Progenitor cell of endocrine pancreas (in vitro differentiated cells): ENCODE results near the gene TIMM13. TPM values are rescaled to one million over a fixed set of nuclear protein-coding genes. Genes with fewer than 3 reads are reported as not detected.

Source experiments
- DNase-seq: peaks from one replicate; pipeline ENCODE4 v3.0.0; 2021; ENCODE audit warnings: low spot score; ENCODE audit not compliant: unreplicated experiment
- H3K27ac Mint-ChIP-seq: 2 replicates; pipeline ENCODE4 v1.8.0; 2021; ENCODE audit warnings: mild to moderate bottlenecking, moderate library complexity, mixed read lengths
- H3K27me3 Mint-ChIP-seq: 2 replicates; pipeline ENCODE4 v1.8.0; 2021; ENCODE audit warnings: mixed read lengths
- H3K36me3 Mint-ChIP-seq: 2 replicates; pipeline ENCODE4 v1.8.0; 2022; ENCODE audit warnings: mixed read lengths; ENCODE audit not compliant: insufficient read depth
- H3K4me1 Mint-ChIP-seq: 2 replicates; pipeline ENCODE4 v1.8.0; 2021; ENCODE audit warnings: low read depth, mixed read lengths
- H3K4me3 Mint-ChIP-seq: 2 replicates; pipeline ENCODE4 v1.8.0; 2021; ENCODE audit warnings: low read depth, mild to moderate bottlenecking, moderate library complexity, mixed read lengths
- H3K9me3 Mint-ChIP-seq: 2 replicates; pipeline ENCODE4 v1.8.0; 2021; ENCODE audit warnings: low read depth, mixed read lengths
- total RNA-seq: library from RNA; stranded (reverse); gene quantifications from 2 replicates; pipeline ENCODE4 v1.2.1, GENCODE V29; 2021
- TF ChIP-seq, protein P1 (sequence below): fragments of 200-600 bp; sonication (generic); IDR thresholded peaks from one replicate; pipeline ENCODE4 v1.5.0; 2021; ENCODE audit warnings: antibody characterized with exemption, mild to moderate bottlenecking; ENCODE audit not compliant: unreplicated experiment

Gene TIMM13
- total RNA-seq, 1 donor from 2014 or later = 110 TPM

GRCh38 chr19:2428756-2429711 lies 1.6 kb upstream of the TIMM13 start:
- H3K9me3 Mint-ChIP-seq = no peaks in the 10 kb centered on the region
- no peak for DNase-seq
- no peaks in the 10 kb centered on the region for H3K27me3 Mint-ChIP-seq
- peaks cover 8% of the 10 kb centered on the region for H3K4me1 Mint-ChIP-seq
- H3K36me3 Mint-ChIP-seq = peaks cover 4% of the 10 kb centered on the region
- H3K27ac Mint-ChIP-seq = no peak overlapping the region
- TF ChIP-seq, protein P1, sequence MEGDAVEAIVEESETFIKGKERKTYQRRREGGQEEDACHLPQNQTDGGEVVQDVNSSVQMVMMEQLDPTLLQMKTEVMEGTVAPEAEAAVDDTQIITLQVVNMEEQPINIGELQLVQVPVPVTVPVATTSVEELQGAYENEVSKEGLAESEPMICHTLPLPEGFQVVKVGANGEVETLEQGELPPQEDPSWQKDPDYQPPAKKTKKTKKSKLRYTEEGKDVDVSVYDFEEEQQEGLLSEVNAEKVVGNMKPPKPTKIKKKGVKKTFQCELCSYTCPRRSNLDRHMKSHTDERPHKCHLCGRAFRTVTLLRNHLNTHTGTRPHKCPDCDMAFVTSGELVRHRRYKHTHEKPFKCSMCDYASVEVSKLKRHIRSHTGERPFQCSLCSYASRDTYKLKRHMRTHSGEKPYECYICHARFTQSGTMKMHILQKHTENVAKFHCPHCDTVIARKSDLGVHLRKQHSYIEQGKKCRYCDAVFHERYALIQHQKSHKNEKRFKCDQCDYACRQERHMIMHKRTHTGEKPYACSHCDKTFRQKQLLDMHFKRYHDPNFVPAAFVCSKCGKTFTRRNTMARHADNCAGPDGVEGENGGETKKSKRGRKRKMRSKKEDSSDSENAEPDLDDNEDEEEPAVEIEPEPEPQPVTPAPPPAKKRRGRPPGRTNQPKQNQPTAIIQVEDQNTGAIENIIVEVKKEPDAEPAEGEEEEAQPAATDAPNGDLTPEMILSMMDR = no peak
- no peak overlapping the region for H3K4me3 Mint-ChIP-seq

GRCh38 chr19:2428321-2428690 lies 920 bp upstream of the TIMM13 start:
- Mint-ChIP-seq H3K27ac (peak overlapping the region; percentile 98), H3K27me3 (no peaks in the 10 kb centered on the region), H3K9me3 (no peaks in the 10 kb centered on the region), H3K4me3 (peak overlapping the region; percentile 90), H3K4me1 (peaks cover 8% of the 10 kb centered on the region), H3K36me3 (peaks cover 4% of the 10 kb centered on the region)
- DNase-seq = no peak
- TF ChIP-seq, protein P1 = no peak

DNA sequence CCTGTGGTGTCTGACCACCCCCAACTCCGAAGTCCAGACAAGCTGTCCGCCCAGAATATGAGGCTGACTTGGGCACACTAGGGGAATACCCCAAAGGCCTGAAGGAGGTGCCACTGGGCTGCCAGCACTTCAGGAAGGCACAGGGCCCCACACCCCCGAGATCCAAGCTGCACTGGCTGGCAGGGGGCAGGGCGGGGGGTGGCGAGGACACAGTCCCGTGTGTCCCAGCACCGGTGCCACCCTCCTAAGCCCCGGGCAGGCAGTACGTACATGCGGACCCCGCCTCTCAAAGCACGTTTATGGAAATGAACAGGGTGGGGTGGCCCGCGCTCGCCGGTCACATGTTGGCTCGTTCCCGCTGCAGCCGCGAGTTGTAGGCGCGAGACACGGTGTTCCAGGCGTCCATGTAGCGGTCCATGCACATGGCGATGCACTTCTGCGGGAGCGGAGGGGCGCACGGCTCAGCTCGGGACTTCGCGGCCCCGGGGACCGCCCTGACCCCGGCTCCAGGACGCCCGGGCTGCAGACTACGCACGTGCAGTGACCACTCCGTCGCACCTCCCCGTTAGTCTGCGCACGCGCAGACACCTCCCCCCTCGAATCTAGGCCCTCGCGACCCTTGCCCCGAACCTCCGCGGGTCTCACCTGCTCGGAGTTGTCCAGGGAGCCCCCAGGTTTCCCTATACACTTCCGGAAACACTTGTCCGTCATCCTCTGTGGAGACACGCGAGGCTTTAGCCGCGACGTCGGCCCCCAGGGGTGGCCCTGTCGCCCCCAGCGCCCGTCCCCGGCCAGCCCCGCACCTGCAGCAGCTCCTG lies 566 bp downstream of the TIMM13 start:
- peaks cover 8% of the 10 kb centered on the region for H3K4me1 Mint-ChIP-seq
- H3K9me3 Mint-ChIP-seq = no peaks in the 10 kb centered on the region

DNA sequence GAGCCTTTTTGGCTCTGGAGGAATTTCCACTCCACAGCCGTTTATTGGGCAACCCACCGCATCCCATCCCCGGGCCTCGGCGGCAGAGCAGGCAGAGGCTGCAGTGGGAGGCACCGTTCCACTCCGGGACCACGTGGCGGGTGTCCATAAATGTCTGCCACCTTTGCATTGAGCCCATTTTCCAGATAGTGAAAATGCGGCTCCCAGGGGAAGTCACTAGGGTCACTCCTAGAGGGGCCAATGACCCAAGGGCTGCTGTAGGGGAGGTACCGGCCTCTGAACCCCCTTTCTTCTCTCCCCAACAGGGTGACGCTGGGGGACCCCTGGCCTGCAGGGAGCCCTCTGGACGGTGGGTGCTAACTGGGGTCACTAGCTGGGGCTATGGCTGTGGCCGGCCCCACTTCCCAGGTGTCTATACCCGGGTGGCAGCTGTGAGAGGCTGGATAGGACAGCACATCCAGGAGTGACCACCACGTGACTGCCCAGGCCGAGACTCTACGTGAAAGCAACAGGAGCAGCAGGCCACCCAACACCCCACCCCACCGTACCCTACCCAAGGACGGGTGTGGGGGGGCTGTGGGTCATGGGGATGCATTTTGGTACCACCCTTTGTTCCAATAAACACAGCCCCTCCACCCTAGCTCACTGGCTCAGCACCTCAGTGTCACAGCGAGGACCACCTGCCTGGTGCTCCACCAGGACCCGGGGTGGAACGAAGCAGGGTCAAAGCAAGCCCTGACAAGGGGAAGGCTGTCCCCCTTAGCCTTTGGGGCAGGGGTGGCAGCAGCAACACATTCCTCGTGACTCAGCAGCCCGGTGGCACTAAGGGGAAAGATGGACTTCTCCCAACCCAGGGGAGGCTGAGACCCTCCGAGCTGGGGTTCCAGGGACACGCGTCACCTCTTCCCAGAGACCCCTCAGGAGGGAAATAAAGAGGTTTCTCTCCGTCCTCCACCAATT lies 1.5 kb downstream of the TIMM13 start:
- Mint-ChIP-seq H3K36me3 (peaks cover 2% of the 10 kb centered on the region), H3K27ac (peak overlapping the region; percentile 73), H3K9me3 (no peaks in the 10 kb centered on the region), H3K4me1 (peaks cover 8% of the 10 kb centered on the region), H3K4me3 (peak overlapping the region; percentile 90), H3K27me3 (no peaks in the 10 kb centered on the region)
- no peak for DNase-seq
- TF ChIP-seq, protein P1 = no peak

More for the DNA sequence above, 566 bp downstream of the TIMM13 start:
- Mint-ChIP-seq H3K27me3 (no peaks in the 10 kb centered on the region), H3K27ac (peak overlapping the region; percentile 98), H3K4me3 (peak overlapping the region; percentile 90), H3K36me3 (peaks cover 4% of the 10 kb centered on the region)
- peak; percentile 35 for DNase-seq
- TF ChIP-seq, protein P1 = no peak
